CD8-positive, alpha-beta memory T cell (primary cell): ENCODE measurements around the gene RACGAP1. TPM values are rescaled to one million over a fixed set of nuclear protein-coding genes. Genes with fewer than 3 reads are reported as not detected.

Experiments
- CTCF ChIA-PET: fragments of 350-600 bp; sonication (Branson Sonifier 250); formaldehyde crosslinking; loops from one replicate; lab custom pipeline; 2021; ENCODE audit warnings: antibody characterized with exemption; lab: Charles Lee
- POLR2A ChIA-PET: fragments of 350-600 bp; sonication (Branson Sonifier 250); formaldehyde crosslinking; loops from one replicate; lab custom pipeline; 2021; ENCODE audit warnings: antibody characterized with exemption; lab: Charles Lee
- DNase-seq, 5 donors: peaks; one replicate each; pipeline versions ENCODE4 v3.0.0 to v3.0.0-alpha.2; 2020 to 2022; ENCODE audit warnings: mixed read lengths in 1 of 5
- H3K27ac ChIP-seq: one replicate; pipeline ENCODE4 v1.7.0; 2013; ENCODE audit warnings: low read depth, mild to moderate bottlenecking, low read length, moderate library complexity
- H3K27me3 ChIP-seq: 2 replicates; pipeline ENCODE4 v1.7.0; 2013; ENCODE audit warnings: low read length, mild to moderate bottlenecking; ENCODE audit not compliant: insufficient read depth, poor library complexity, severe bottlenecking
- H3K36me3 ChIP-seq: 2 replicates; pipeline ENCODE4 v1.7.0; 2013; ENCODE audit warnings: mild to moderate bottlenecking, low read length, moderate library complexity; ENCODE audit not compliant: insufficient read depth
- H3K4me1 ChIP-seq: 2 replicates; pipeline ENCODE4 v1.7.0; 2013; ENCODE audit warnings: mild to moderate bottlenecking, low read length, moderate library complexity; ENCODE audit not compliant: insufficient read depth
- H3K4me3 ChIP-seq: 2 replicates; pipeline ENCODE4 v1.7.0; 2013; ENCODE audit warnings: mild to moderate bottlenecking, low read length
- H3K9me3 ChIP-seq: 2 replicates; pipeline ENCODE4 v1.7.0; 2013; ENCODE audit warnings: mild to moderate bottlenecking, low read length
- H3K27ac Mint-ChIP-seq, 8 donors: one replicate each; pipeline ENCODE4 v1.8.0; 2020 to 2021; ENCODE audit warnings: mixed read lengths in 8 of 8, mild to moderate bottlenecking in 6 of 8, inconsistent platforms in 3 of 8, moderate library complexity in 3 of 8
- H3K27me3 Mint-ChIP-seq, 2 donors: one replicate each; pipeline ENCODE4 v1.8.0; 2020 to 2021; ENCODE audit warnings: mixed read lengths in 2 of 2, mild to moderate bottlenecking in 1 of 2, moderate library complexity in 1 of 2
- H3K36me3 Mint-ChIP-seq, 3 donors: one replicate each; pipeline ENCODE4 v1.8.0; 2020 to 2021; ENCODE audit warnings: mixed read lengths in 3 of 3, inconsistent platforms in 1 of 3, mild to moderate bottlenecking in 1 of 3
- H3K4me1 Mint-ChIP-seq, 3 donors: one replicate each; pipeline ENCODE4 v1.8.0; 2020 to 2021; ENCODE audit warnings: mixed read lengths in 3 of 3, inconsistent platforms in 1 of 3, mild to moderate bottlenecking in 1 of 3
- H3K4me3 Mint-ChIP-seq, 7 donors: one replicate each; pipeline ENCODE4 v1.8.0; 2020 to 2021; ENCODE audit warnings: mixed read lengths in 7 of 7, mild to moderate bottlenecking in 6 of 7, moderate library complexity in 4 of 7, inconsistent platforms in 2 of 7
- H3K9me3 Mint-ChIP-seq, 5 donors: one replicate each; pipeline ENCODE4 v1.8.0; 2020 to 2022; ENCODE audit warnings: mixed read lengths in 5 of 5, mild to moderate bottlenecking in 3 of 5, moderate library complexity in 2 of 5, inconsistent platforms in 1 of 5
- polyA plus RNA-seq: library from polyadenylated mRNA; unstranded; fragments of 300-500 nt; fragmentation: Illumina TruSeq; gene quantifications from one replicate; pipeline ENCODE4 v1.2.3, GENCODE V29; 2021
- total RNA-seq, 2 experiments: library from RNA; stranded (reverse); gene quantifications; one replicate each; pipeline ENCODE4 v1.2.3, GENCODE V29; 2021

Gene RACGAP1
- total and polyA plus RNA-seq, 3 experiments from 2014 or later = 11.9 to 84.3 (median 79.3) TPM

DNA sequence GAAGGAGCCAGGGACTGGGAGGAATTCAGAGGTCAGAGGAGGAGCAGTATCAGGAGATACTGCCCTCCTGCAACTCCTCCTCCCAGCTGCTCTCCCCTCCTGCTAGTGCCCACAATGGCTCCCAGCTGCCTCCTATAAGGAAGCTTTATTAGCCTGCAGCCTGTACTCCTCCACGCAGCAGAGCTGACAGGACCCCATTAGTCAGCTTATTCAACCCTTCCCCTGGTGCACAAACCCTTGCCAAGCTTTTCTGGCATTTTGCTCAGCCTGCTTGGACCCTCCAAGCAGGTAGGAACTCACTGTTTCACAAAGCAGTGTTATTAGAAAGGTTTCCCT, 81.7 kb downstream of the RACGAP1 start:
- POLR2A ChIA-PET = no interaction called here
- Histone ChIP-seq H3K4me1 (peaks cover 9% of the 10 kb centered on the region), H3K9me3 (no peaks in the 10 kb centered on the region)

DNA sequence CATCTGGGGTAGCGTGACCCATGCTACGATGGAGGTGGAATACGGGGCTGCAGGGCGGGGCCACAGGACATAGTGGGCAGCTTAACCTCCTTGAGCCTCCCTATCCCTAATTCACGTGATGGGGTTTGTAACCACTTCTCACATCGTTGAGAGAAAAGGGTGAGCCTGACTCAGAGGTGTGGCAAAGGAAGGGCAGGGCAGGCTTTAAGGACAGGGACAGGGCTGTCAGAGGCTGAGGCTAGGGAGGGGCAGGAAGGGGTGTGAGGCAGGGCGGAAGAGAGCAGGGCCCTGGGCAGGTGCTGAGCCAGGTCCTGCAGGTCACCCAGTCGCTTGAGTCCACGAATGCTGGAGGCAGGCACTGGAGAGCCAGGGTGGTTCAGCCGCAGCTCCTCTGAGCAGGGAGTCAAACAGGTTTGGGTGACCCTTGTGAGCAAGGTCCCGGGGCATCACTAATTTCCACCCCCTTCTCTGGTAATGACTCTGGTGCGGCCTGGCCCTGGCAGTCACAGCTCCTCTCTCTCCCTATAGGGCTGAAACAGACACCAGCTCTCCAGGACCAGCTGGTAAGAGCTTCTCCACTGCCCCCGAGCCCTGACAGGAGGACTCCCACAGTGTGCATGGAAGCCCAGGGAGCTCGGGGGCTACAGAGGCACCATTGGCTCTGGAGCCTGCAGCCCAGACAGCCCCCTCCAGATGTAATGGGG, 82.2 kb downstream of the RACGAP1 start:
- Histone ChIP-seq H3K36me3 (no peaks in the 10 kb centered on the region), H3K4me3 (no peak overlapping the region), H3K4me1 (peaks cover 9% of the 10 kb centered on the region), H3K27me3 (no peaks in the 10 kb centered on the region), H3K9me3 (no peaks in the 10 kb centered on the region), H3K27ac (no peak overlapping the region)
- ChIA-PET POLR2A (no interaction called here), CTCF (interaction anchor here (2.8 kb wide), 1 partner anchor 24 kb away, joined by 13 read pairs; no protein-coding TSS in a partner anchor)
- Mint-ChIP-seq H3K27me3 (peaks cover 2 to 4% of the 10 kb centered on the region in 2 donors), H3K27ac (no peak overlapping the region), H3K4me1 (peaks cover 11 to 21% (median 16%) of the 10 kb centered on the region in 3 donors), H3K9me3 (no peaks in the 10 kb centered on the region), H3K36me3 (no peaks in the 10 kb centered on the region), H3K4me3 (peak overlapping the region in 1 of 7 donors; percentile 35)
- DNase-seq = no peak

More for the DNA sequence above, 81.7 kb downstream of the RACGAP1 start:
- Mint-ChIP-seq H3K27me3 (peaks cover 2 to 6% of the 10 kb centered on the region in 2 donors), H3K27ac (peak overlapping the region in 1 of 8 donors; percentile 64), H3K36me3 (no peaks in the 10 kb centered on the region), H3K9me3 (no peaks in the 10 kb centered on the region), H3K4me3 (no peak overlapping the region), H3K4me1 (peaks cover 11 to 21% (median 16%) of the 10 kb centered on the region in 3 donors)
- CTCF ChIA-PET = interaction anchor here (2.8 kb wide), 1 partner anchor 24 kb away, joined by 13 read pairs; no protein-coding TSS in a partner anchor
- Histone ChIP-seq H3K36me3 (no peaks in the 10 kb centered on the region), H3K27me3 (no peaks in the 10 kb centered on the region), H3K27ac (no peak overlapping the region), H3K4me3 (no peak overlapping the region)
- DNase-seq = no peak

DNA sequence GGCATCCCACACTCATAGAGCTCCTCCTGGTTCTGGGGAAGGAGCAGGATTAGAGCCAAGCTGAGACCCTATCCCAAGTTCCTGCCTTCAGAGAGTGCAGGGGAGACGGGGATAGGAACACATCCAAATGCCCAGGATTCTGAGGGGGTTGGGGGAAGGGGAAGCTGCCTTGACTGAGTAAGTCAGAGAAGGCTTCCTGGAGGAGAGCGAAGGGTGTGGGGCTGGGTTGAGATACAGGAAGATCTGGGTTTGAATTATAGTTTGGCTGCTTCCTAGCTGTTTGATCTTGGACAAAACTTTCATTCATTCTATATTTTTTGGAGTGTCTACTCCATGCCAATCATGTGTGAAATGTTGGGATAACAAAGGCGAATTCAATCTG, 82.8 kb downstream of the RACGAP1 start:
- peaks cover 0 to 2% of the 10 kb centered on the region in 2 donors for H3K27me3 Mint-ChIP-seq
- peaks cover 11 to 21% (median 16%) of the 10 kb centered on the region in 3 donors for H3K4me1 Mint-ChIP-seq
- Histone ChIP-seq H3K4me1 (peaks cover 9% of the 10 kb centered on the region), H3K27me3 (no peaks in the 10 kb centered on the region), H3K4me3 (no peak overlapping the region), H3K36me3 (no peaks in the 10 kb centered on the region), H3K9me3 (no peaks in the 10 kb centered on the region), H3K27ac (no peak overlapping the region)
- no peaks in the 10 kb centered on the region for H3K36me3 Mint-ChIP-seq
- no peak for DNase-seq
- H3K4me3 Mint-ChIP-seq = no peak overlapping the region
- H3K27ac Mint-ChIP-seq = peak overlapping the region in 1 of 8 donors; percentile 56
- ChIA-PET POLR2A (no interaction called here), CTCF (interaction anchor here (2.8 kb wide), 1 partner anchor 25 kb away, joined by 13 read pairs; no protein-coding TSS in a partner anchor)
- no peaks in the 10 kb centered on the region for H3K9me3 Mint-ChIP-seq

DNA sequence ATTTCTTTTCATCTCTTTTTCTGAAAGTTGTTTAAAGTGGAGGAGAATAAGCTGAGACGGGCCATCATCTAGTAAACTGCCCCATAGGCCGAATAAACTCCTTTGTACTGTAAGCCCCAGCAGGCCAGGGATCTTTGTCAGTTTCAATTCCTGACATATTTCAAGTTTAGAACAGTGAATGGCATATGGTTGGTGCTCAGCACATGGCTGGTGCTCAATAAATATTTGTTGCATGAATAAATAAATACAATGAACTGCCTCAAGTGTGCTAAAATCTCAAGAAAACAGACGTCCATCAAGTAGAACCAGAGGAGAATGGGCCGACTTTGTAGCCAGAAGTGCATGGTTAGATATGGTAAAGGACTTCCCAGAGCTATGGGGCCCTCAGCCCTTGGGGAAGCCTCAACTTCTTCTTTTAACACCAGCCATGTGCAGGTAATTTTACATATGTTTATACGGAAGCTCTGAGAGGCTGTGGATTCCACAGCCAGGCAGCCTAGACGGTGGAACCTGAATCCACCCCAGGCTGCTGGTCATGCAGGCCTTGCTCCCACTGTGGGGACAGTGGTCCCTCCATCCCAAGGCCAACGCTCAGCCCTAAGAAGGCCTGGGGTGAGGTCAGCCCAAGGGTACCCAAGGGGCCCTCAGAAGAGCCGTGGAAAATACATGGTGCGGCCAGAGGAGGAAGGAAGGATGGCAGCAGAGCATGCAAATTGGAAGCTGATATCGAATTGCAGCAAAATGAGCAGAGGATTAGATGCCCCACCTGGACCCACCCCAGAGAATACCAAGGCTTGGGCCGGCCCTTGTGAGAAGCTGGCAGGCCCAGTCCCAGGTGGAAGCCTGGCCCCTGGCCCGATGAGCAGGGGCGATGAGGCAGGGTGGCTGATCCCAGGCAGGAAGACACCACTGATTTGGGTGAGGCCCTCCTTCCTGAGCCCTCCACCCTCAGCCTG, 83.5 kb downstream of the RACGAP1 start:
- H3K27me3 Mint-ChIP-seq = peaks cover 0 to 2% of the 10 kb centered on the region in 2 donors
- Histone ChIP-seq H3K27ac (no peak overlapping the region), H3K4me1 (peaks cover 9% of the 10 kb centered on the region), H3K9me3 (no peaks in the 10 kb centered on the region), H3K27me3 (no peaks in the 10 kb centered on the region), H3K4me3 (no peak overlapping the region), H3K36me3 (no peaks in the 10 kb centered on the region)
- ChIA-PET CTCF (interaction anchor here (2.8 kb wide), 1 partner anchor 26 kb away, joined by 13 read pairs; no protein-coding TSS in a partner anchor), POLR2A (no interaction called here)
- DNase-seq = no peak
- H3K9me3 Mint-ChIP-seq = no peaks in the 10 kb centered on the region
- H3K4me3 Mint-ChIP-seq = no peak overlapping the region
- H3K4me1 Mint-ChIP-seq = peaks cover 11 to 21% (median 16%) of the 10 kb centered on the region in 3 donors
- peak overlapping the region in 1 of 8 donors; percentile 66 for H3K27ac Mint-ChIP-seq
- H3K36me3 Mint-ChIP-seq = no peaks in the 10 kb centered on the region

DNA sequence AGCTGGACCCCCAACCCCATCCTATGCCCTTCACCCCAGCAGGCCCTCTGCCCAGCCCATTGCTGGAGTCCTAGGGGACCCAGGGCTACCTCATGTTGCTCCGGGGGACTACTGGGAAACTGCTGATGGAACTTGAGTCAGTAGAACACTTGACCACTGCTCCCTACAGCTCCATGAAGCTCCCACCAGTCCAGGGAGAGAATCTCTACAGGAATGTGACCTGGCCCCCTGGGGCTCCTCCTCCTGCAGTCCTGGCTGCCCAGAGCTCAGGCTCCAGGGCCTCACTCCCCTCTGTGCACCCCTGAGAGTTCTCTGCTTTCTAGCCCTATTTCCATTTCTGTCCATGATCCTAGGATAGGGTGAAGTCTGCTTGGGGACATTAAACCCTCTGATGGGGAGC, 85.6 kb downstream of the RACGAP1 start:
- peaks cover 2 to 11% of the 10 kb centered on the region in 2 donors for H3K27me3 Mint-ChIP-seq

DNA sequence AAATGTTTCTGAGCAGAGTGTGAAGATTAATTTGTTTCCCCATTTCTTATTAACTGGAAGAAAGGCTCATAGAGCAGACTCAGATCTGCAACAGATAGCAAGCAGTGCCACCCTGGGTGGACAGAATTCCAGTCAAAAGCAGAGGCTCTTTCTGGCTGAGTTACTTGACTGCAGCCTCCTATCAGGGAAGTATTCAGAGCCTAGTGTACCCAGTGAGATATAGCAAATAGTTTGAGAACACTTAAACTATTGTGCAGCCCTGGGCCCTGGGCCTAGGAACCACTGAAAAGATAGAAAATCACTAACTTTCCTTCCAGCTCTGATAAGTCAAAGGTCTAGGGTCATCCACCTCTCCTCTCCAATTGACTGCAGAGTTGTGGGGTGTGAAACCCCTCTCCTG, 86.0 kb downstream of the RACGAP1 start:
- no peak overlapping the region for H3K4me3 ChIP-seq
- H3K27me3 Mint-ChIP-seq = peaks cover 2 to 15% of the 10 kb centered on the region in 2 donors
- no peaks in the 10 kb centered on the region for H3K9me3 Mint-ChIP-seq
- no peaks in the 10 kb centered on the region for H3K36me3 ChIP-seq
- H3K4me1 Mint-ChIP-seq = peaks cover 5 to 7% (median 6%) of the 10 kb centered on the region in 3 donors
- ChIA-PET POLR2A (interaction anchor here (0.7 kb wide), 1 partner anchor 422 kb away, joined by 7 read pairs; no protein-coding TSS in a partner anchor), CTCF (no interaction called here)
- no peaks in the 10 kb centered on the region for H3K4me1 ChIP-seq
- H3K27ac Mint-ChIP-seq = no peak overlapping the region
- H3K4me3 Mint-ChIP-seq = no peak overlapping the region
- no peaks in the 10 kb centered on the region for H3K9me3 ChIP-seq
- H3K27me3 ChIP-seq = no peaks in the 10 kb centered on the region
- no peak for DNase-seq
- H3K27ac ChIP-seq = no peak overlapping the region
- H3K36me3 Mint-ChIP-seq = no peaks in the 10 kb centered on the region

More for the DNA sequence above, 85.6 kb downstream of the RACGAP1 start:
- H3K4me1 Mint-ChIP-seq = peaks cover 5 to 7% (median 6%) of the 10 kb centered on the region in 3 donors
- no peaks in the 10 kb centered on the region for H3K4me1 ChIP-seq
- H3K9me3 ChIP-seq = no peaks in the 10 kb centered on the region
- no peaks in the 10 kb centered on the region for H3K36me3 ChIP-seq
- H3K36me3 Mint-ChIP-seq = no peaks in the 10 kb centered on the region
- ChIA-PET POLR2A (no interaction called here), CTCF (no interaction called here)
- H3K27ac Mint-ChIP-seq = no peak overlapping the region
- no peak overlapping the region for H3K4me3 ChIP-seq
- DNase-seq = no peak
- no peaks in the 10 kb centered on the region for H3K9me3 Mint-ChIP-seq
- no peak overlapping the region for H3K4me3 Mint-ChIP-seq
- no peaks in the 10 kb centered on the region for H3K27me3 ChIP-seq
- H3K27ac ChIP-seq = no peak overlapping the region
